Left ventricle myocardium inferior (tissue), 1 donor: ENCODE results near the gene NEO1. TPM values are rescaled to one million over a fixed set of nuclear protein-coding genes. Genes with fewer than 3 reads are reported as not detected.
"Not testable (repeated sequence)": the region's sequence is repeated elsewhere in the genome, so short reads cannot be mapped to it uniquely, and the experiment has no call there.

Experiments
- DNase-seq: peaks from one replicate; pipeline ENCODE4 v3.0.0-alpha.2; 2020
- H3K27ac ChIP-seq: fragments of 200-600 bp; replicated peaks from 2 replicates; pipeline ENCODE4 v1.8.0; 2021
- H3K27me3 ChIP-seq: fragments of 200-600 bp; 2 replicates; pipeline ENCODE4 v1.8.0; 2021; ENCODE audit warnings: low read depth
- H3K36me3 ChIP-seq: fragments of 200-600 bp; 2 replicates; pipeline ENCODE4 v1.8.0; 2021
- H3K4me1 ChIP-seq: fragments of 200-600 bp; 2 replicates; pipeline ENCODE4 v1.8.0; 2021
- H3K4me3 ChIP-seq: fragments of 200-600 bp; 2 replicates; pipeline ENCODE4 v1.8.0; 2021; ENCODE audit warnings: mild to moderate bottlenecking, moderate library complexity
- H3K9me3 ChIP-seq: fragments of 200-600 bp; replicated peaks from 2 replicates; pipeline ENCODE4 v1.8.0; 2021
- intact Hi-C: fragments of 100-400 bp; cut with micrococcal nuclease; formaldehyde crosslinking; loops from one replicate; pipeline ENCODE4 v1.11.0; 2022
- total RNA-seq: library from RNA; stranded (reverse); fragmentation: NEBNext Ultra II Directional; extraction: Animal tissue kit (Norgen Biotek cat#: 25700); gene quantifications from one replicate; pipeline ENCODE4 v1.2.1, GENCODE V29; 2021
- TF ChIP-seq, protein P1 (sequence below): fragments of 200-600 bp; IDR thresholded peaks from 2 replicates; pipeline ENCODE4 v1.8.0; 2021; ENCODE audit warnings: antibody characterized with exemption, mild to moderate bottlenecking, borderline replicate concordance
- donor health status: DM: no; HTN: yes; CAD: no; lungs with severe emphysema.

The NEO1 gene
- total RNA-seq, 1 donor from 2014 or later = 9.0 TPM

DNA sequence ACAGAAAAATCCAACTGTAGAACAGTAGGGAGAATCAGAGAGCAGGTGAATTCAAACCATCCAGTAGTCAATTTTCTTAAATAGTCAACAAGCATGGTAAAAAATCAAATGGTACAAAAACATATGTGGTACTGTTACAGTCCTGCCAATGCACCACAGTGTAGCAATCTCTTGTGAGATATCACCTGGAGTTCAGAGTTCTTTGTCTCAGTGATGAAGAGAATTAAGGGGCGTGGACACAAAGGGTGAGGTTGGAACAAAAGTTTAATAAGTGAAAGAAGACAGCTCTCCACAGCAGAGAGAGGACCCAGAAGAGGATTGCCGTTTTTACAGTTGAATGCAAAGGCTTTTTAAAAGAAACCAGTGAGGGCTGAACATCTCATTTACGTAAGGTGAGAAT lies 113.2 kb downstream of the NEO1 start:
- Histone ChIP-seq H3K9me3 (no peaks in the 10 kb centered on the region), H3K4me1 (no peaks in the 10 kb centered on the region), H3K27me3 (no peaks in the 10 kb centered on the region), H3K36me3 (peaks cover 7% of the 10 kb centered on the region), H3K27ac (no peak overlapping the region), H3K4me3 (no peak overlapping the region)
- intact Hi-C loops = no loop called here
- TF ChIP-seq, protein P1, sequence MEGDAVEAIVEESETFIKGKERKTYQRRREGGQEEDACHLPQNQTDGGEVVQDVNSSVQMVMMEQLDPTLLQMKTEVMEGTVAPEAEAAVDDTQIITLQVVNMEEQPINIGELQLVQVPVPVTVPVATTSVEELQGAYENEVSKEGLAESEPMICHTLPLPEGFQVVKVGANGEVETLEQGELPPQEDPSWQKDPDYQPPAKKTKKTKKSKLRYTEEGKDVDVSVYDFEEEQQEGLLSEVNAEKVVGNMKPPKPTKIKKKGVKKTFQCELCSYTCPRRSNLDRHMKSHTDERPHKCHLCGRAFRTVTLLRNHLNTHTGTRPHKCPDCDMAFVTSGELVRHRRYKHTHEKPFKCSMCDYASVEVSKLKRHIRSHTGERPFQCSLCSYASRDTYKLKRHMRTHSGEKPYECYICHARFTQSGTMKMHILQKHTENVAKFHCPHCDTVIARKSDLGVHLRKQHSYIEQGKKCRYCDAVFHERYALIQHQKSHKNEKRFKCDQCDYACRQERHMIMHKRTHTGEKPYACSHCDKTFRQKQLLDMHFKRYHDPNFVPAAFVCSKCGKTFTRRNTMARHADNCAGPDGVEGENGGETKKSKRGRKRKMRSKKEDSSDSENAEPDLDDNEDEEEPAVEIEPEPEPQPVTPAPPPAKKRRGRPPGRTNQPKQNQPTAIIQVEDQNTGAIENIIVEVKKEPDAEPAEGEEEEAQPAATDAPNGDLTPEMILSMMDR = no peak
- DNase-seq = no peak

DNA sequence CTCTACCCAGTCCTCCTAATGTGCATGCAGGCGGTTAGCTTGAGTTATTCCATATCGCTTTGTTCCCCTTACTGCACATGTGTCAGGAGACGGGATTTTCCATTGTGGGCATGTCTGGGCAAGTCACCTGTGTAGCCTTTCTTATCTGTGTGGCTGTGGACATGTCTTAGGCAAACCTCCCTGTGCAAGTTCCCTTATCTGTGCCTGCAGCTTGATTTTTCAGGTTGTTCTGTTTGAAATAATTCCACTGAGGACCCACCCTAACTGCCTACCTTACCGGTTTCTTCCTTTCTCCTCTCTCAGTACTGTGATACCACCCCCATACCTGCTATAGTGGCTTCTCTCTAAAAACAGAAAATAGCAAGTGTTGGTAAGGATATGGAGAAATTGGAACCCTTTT lies 113.6 kb downstream of the NEO1 start:
- intact Hi-C loops = no loop called here
- TF ChIP-seq, protein P1 = no peak
- Histone ChIP-seq H3K9me3 (no peaks in the 10 kb centered on the region), H3K27me3 (no peaks in the 10 kb centered on the region), H3K36me3 (peaks cover 7% of the 10 kb centered on the region), H3K27ac (no peak overlapping the region), H3K4me1 (no peaks in the 10 kb centered on the region), H3K4me3 (no peak overlapping the region)
- DNase-seq = no peak

DNA sequence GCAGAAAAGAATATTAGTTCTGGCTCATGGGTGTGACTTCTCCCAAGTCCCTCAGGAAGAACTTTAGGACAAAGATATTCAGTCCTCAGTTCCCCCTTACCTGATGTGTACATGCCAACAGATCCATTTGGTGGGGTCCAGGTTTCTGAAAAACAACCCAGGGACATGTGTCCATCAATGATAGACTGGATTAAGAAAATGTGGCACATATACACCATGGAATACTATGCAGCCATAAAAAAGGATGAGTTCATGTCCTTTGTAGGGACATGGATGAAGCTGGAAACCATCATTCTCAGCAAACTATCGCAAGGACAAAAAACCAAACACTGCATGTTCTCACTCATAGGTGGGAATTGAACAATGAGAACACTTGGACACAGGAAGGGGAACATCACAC lies 114.4 kb downstream of the NEO1 start:
- H3K27ac ChIP-seq, H3K4me1 ChIP-seq, H3K36me3 ChIP-seq, H3K4me3 ChIP-seq, intact Hi-C loops, H3K9me3 ChIP-seq, DNase-seq, H3K27me3 ChIP-seq: not testable (repeated sequence)

DNA sequence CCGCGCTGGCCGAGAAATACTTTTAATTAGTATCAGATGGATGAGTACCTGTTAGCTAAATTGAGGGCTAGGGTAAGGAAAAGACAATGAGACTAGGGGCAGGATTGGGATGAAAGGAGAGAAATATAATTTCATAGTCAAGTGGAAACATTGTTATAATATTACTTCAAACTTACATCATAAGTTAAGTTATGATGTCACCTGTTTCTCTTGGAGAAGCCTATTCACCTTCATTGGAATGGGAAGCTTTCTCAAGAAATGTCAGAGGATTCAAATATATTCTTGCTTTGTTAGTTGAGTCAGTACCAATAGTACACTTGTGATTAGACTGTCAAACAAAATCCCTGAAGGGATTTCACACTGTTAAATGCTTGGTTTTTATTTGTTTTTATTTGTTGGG lies 116.2 kb downstream of the NEO1 start:
- Histone ChIP-seq H3K27me3 (no peaks in the 10 kb centered on the region), H3K36me3 (peaks cover 7% of the 10 kb centered on the region), H3K9me3 (no peaks in the 10 kb centered on the region), H3K4me1 (no peaks in the 10 kb centered on the region), H3K27ac (no peak overlapping the region), H3K4me3 (no peak overlapping the region)
- no peak for DNase-seq
- TF ChIP-seq, protein P1 = no peak
- intact Hi-C loops = no loop called here

DNA sequence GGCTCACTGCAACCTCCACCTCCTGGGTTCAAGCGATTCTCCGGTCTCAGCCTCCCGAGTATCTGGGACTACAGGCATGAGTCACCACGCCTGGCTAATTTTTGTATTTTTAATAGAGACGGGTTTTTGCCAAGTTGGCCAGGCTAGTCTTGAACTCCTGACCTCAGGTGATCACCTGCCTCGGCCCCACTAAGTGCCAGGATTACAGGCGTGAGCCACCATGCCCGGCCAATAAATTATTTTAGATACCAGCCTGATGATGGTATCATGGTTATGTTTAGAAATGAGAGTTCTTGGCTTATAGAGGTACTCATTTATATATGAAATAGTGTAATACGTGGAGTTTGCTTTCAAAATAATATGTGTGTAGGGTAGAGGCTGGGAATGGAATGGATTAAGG lies 119.4 kb downstream of the NEO1 start:
- no peaks in the 10 kb centered on the region for H3K4me1 ChIP-seq
- TF ChIP-seq, protein P1 = no peak
- no peak overlapping the region for H3K27ac ChIP-seq
- H3K36me3 ChIP-seq = no peaks in the 10 kb centered on the region
- intact Hi-C loops = no loop called here
- no peak overlapping the region for H3K4me3 ChIP-seq
- no peaks in the 10 kb centered on the region for H3K27me3 ChIP-seq
- no peak for DNase-seq
- H3K9me3 ChIP-seq = no peaks in the 10 kb centered on the region

DNA sequence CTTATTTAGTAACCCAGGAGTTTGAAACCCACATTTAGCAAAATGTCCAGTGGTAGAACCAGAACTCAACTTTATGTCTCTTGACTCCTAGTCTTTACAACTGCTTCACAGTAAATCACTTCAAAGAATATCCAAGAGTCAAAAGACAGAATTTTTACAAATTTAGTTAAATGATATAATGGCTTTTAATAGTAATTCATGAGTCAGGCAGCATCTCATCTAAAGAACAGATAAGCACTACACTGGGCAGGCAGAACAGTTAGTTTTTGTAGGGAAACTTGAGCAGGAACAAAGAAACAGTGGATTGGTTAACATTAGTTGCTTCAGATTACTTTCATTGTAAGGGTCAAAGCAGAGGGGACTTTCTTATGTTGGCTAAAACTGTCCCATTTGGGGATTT lies 120.2 kb downstream of the NEO1 start:
- H3K27ac ChIP-seq = no peak overlapping the region
- no peak for DNase-seq
- H3K4me1 ChIP-seq = no peaks in the 10 kb centered on the region
- TF ChIP-seq, protein P1 = no peak
- H3K27me3 ChIP-seq = no peaks in the 10 kb centered on the region
- no peaks in the 10 kb centered on the region for H3K9me3 ChIP-seq
- H3K36me3 ChIP-seq = no peaks in the 10 kb centered on the region
- intact Hi-C loops = no loop called here
- H3K4me3 ChIP-seq = no peak overlapping the region
